HepG2 (cell line): Measurements from ENCODE around the gene RAD9A. TPM values are rescaled to one million over a fixed set of nuclear protein-coding genes. Genes with fewer than 3 reads are reported as not detected.

ENCODE experiments used
- AKAP8 ChIP-seq: sonication (generic); formaldehyde crosslinking; IDR thresholded peaks from 2 replicates; pipeline ENCODE4 v1.5.1; 2020; ENCODE audit warnings: mild to moderate bottlenecking, missing genetic modification reagents
- EZH2 ChIP-seq: conservative IDR thresholded peaks from 2 replicates; pipeline ENCODE4 v1.6.1; 2012; ENCODE audit warnings: mild to moderate bottlenecking, low read depth, low read length, moderate library complexity
- KAT8 ChIP-seq: IDR thresholded peaks from 2 replicates; pipeline ENCODE4 v1.6.1; 2016; ENCODE audit warnings: missing genetic modification reagents, missing compliant biosample characterization
- PHF21A ChIP-seq: sonication (generic); formaldehyde crosslinking; IDR thresholded peaks from 2 replicates; pipeline ENCODE4 v1.5.0; 2020; ENCODE audit warnings: mild to moderate bottlenecking, missing genetic modification reagents
- POLR2AphosphoS5 ChIP-seq: IDR thresholded peaks from 2 replicates; pipeline ENCODE4 v1.6.1; 2012; ENCODE audit warnings: low read depth, low read length
- SRSF4 ChIP-seq: fragments of 200-400 bp; formaldehyde crosslinking; IDR thresholded peaks from one replicate; pipeline ENCODE4 v1.6.1; 2018; ENCODE audit warnings: mild to moderate bottlenecking, low read depth, low read length, moderate library complexity; ENCODE audit not compliant: poor library complexity, severe bottlenecking
- ZBTB2 ChIP-seq: sonication (generic); formaldehyde crosslinking; IDR thresholded peaks from 2 replicates; pipeline ENCODE4 v1.8.0; 2022; ENCODE audit warnings: low read depth, missing genetic modification reagents
- ZNF672 ChIP-seq: sonication (generic); formaldehyde crosslinking; IDR thresholded peaks from 2 replicates; pipeline ENCODE4 v1.8.1; 2022; ENCODE audit warnings: missing genetic modification reagents
- polyA plus RNA-seq, 8 experiments: library from polyadenylated mRNA; depleted of rRNA in 3 of 8; stranded (reverse) in 7 of 8; unstranded in 1 of 8; fragments of >200 nt; fragmentation: Illumina TruSeq in 4 of 8; extraction: Trizol in 4 of 8; gene quantifications; 2 replicates each; pipeline versions ENCODE4 v1.2.1 to v1.2.3, GENCODE V29; 2011 to 2016; ENCODE audit warnings: low read depth in 4 of 8, missing spikeins in 1 of 8, mixed read lengths in 1 of 8; ENCODE audit not compliant: insufficient read depth in 1 of 8
- total RNA-seq, 5 experiments: library from RNA; depleted of rRNA; stranded (reverse); fragments of >200 nt; fragmentation: Illumina TruSeq; extraction: Trizol; gene quantifications; 2 replicates each; pipeline ENCODE4 v1.2.3, GENCODE V29; 2016; ENCODE audit warnings: low read depth in 1 of 5
- TF ChIP-seq, protein P1 (sequence below), 2 experiments: fragments of 450-650 bp in 1 of 2; sonication (generic) in 1 of 2; formaldehyde crosslinking in 1 of 2; IDR thresholded peaks; 2 replicates each; pipeline versions ENCODE4 v1.6.1 to v1.8.0; 2016 to 2022; ENCODE audit warnings: antibody characterized with exemption in 1 of 2, mild to moderate bottlenecking in 1 of 2, missing genetic modification reagents in 1 of 2

The RAD9A gene
- total and polyA plus RNA-seq, 2 of the 13 experiments (the other 11 are each of a cell fraction or from before 2014, with no cell fraction given): 10.1 to 15.7 TPM

- TF ChIP-seq SRSF4 (no peak), ZBTB2 (CRISPR knock-in tag) (peak; percentile 71; the same call in 1 of the 2 replicates), POLR2AphosphoS5 (peak; percentile 57; the same call in 1 of the 2 replicates), PHF21A (no peak), EZH2 (no peak), ZNF672 (no peak), KAT8 (0 out of 2 replicates have a peak, but pooled peaks have one; percentile 17), AKAP8 (no peak)
- TF ChIP-seq, protein P1, sequence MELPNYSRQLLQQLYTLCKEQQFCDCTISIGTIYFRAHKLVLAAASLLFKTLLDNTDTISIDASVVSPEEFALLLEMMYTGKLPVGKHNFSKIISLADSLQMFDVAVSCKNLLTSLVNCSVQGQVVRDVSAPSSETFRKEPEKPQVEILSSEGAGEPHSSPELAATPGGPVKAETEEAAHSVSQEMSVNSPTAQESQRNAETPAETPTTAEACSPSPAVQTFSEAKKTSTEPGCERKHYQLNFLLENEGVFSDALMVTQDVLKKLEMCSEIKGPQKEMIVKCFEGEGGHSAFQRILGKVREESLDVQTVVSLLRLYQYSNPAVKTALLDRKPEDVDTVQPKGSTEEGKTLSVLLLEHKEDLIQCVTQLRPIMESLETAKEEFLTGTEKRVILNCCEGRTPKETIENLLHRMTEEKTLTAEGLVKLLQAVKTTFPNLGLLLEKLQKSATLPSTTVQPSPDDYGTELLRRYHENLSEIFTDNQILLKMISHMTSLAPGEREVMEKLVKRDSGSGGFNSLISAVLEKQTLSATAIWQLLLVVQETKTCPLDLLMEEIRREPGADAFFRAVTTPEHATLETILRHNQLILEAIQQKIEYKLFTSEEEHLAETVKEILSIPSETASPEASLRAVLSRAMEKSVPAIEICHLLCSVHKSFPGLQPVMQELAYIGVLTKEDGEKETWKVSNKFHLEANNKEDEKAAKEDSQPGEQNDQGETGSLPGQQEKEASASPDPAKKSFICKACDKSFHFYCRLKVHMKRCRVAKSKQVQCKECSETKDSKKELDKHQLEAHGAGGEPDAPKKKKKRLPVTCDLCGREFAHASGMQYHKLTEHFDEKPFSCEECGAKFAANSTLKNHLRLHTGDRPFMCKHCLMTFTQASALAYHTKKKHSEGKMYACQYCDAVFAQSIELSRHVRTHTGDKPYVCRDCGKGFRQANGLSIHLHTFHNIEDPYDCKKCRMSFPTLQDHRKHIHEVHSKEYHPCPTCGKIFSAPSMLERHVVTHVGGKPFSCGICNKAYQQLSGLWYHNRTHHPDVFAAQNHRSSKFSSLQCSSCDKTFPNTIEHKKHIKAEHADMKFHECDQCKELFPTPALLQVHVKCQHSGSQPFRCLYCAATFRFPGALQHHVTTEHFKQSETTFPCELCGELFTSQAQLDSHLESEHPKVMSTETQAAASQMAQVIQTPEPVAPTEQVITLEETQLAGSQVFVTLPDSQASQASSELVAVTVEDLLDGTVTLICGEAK (IDR thresholded peaks at IDR 0.05): no peak
- TF ChIP-seq, protein P1 (CRISPR knock-in tag; IDR thresholded peaks at IDR 0.05): no peak
Measured at GRCh38 chr11:67420646-67421429, 29.1 kb downstream of the RAD9A start (continued).
